T47D (cell line): Measurements from ENCODE around the gene LASP1.

Experiments
- DNase-seq, 2 experiments: peaks; one replicate each; pipeline versions ENCODE4 v3.0.0 to v3.0.0-alpha.2; 2011 to 2012; ENCODE audit warnings: low read depth in 1 of 2, low spot score in 1 of 2
- JUND ChIP-seq: IDR thresholded peaks from 2 replicates; pipeline ENCODE4 v1.6.1; 2012; ENCODE audit warnings: low read depth
- in situ Hi-C: cut with HindIII; loops from 2 replicates; pipeline ENCODE4 v1.10.0; 2016; ENCODE audit warnings: low sequenced_read_pairs, low pct_unique_long_range_greater_than_20kb

The LASP1 gene

DNA sequence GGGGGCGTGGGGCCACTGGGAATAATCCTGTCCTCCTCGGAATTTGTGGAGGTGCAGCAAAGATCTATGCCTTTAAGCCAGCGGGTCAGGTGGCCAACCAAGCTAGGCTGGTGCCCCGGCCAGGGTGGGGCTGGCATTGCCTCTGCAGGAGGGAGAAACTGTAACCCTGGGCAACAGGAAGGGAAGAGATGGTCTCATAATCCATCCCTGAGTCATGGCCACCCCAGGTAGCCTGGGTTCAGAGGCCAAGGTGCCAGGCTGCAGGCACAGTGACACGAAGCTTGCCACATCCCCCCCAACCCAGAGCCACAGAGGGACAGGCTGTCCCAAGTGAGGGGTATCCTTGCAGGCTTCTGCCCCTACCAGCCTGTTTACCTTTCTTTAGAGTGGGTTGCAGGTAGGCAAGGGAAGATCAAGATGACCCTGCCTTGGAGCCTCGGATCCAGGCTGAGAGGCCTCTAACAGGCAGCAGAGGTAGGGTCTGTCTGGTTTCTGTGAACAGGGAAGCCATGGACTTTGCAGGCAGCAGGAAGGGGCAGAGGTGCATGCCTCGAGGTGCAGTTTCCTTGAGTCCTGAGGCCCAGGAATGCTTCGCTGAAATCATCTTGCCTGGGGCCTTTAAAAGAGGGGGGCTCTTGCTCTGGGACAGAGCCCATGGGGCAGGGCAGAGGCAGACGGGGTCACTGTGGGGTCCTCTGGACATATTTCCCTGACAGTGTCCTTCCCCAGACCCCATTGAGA is 4.0 kb downstream of the LASP1 start:
- TF ChIP-seq JUND: no peak
- in situ Hi-C loops: no loop called here
- DNase-seq: peak in 1 of 2 experiments; percentile 42

DNA sequence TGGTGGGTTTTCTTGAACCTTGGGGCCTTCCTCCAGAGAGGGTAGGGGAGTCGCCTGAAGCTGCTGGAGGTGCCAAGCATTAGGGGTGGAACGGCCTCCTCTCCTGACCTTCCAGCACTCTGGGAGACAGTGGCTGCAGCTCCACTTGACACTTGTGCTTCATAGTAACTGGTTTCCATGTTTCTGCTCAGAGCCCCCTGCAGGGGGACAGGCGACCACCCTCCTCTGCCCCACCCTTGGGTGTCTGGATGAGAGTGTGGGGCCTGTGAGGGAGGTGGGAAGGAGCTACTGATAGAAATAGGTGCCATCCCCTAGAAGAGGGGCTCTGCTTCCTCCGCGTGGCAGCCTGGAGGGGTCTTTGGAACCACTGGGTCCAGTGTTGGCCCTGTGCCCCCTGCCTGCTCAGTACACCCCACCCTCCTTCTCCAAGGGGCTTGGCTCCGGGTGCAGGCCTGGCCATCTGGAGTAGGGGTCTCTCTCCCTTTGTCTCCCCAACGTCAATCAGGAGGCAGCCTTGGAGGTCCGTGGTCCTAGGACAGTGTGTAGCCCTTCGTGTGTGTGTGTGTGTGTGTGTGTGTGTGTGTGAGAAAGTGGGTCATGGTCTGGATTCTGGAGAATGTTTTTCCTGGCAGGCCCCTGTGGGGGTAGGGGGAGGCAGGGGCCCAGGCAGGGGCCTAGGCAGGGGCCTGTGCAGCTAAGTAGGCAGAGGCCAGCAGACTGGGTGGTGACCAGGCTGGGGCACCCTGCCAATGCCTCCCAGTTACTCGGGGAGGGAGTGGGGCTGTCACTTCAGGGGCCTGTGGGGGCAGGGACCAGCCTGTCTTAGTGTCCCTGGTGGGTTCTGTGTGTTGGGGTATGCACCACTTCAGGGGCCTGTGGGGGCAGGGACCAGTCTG is 4.9 kb downstream of the LASP1 start:
- in situ Hi-C loops: no loop called here
- no peak for TF ChIP-seq JUND

DNA sequence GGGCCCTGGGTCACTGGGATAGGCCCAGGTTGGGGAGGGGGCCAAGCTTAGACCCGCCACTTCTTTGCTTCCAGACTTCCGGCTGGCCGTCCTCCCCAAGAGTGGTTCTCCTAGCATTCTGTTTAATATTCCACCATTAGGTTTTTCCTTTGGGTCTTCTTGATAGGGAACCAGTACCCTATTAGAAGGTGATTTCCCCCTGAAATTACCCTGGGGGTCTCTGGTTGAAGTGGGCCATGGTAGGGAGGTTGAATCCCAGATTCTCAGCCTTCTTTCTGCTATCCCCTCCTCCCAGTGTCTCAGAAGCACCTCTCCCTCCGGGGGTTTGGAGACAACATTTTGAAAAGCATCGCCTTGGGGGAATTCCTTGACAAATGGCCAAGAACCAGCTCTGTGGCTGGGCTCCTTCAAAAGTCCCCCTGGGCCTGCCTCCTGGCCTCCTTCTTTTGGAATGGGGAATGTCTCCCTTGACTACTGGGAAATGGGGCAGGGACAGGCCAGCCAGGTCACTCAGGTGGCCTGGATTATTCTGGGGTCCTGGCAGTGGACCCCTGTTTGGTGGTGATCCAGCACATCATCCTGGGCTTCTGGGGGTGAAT is 5.7 kb downstream of the LASP1 start:
- peak in 1 of 2 experiments; percentile 71 for DNase-seq
- no peak for TF ChIP-seq JUND
- in situ Hi-C loops: no loop called here

More for the DNA sequence above, 4.9 kb downstream of the LASP1 start:
- DNase-seq: no peak

DNA sequence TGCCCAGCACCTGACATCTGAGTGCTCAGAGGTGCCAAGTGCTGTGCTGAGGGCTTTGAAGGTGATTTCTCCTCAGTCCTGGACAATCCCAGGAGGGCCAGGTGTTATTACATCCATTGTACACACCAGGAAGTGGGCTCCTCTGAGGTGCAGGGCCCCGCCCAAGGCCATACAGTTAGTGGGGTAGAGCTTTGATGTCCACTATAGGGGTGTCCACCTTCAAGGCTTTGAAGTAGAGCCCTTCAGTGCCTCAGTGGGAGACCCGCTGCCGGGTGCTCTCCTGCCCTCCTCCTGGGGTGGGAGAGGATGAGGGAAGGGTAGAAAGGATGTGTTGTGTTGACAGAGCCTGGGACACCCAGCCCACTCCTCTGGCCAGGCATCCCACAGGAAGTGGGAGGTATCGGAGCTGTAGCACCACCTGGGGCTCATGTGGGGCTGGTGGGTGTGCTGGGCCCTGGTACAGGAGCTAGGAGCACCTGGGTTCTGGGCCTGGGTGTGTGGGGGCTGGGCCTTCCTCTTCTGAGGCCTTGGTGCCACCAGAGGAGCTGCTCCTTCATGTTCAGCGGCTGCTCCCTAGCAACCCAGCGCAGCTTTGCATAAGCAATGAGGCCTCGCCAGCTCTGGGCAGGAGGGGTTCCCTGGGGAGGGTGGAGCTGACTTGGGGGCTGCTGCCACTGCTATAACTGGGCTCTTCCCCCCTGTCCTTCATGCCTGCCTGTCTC is 7.4 kb downstream of the LASP1 start:
- no peak for TF ChIP-seq JUND
- in situ Hi-C loops: no loop called here
- no peak for DNase-seq

DNA sequence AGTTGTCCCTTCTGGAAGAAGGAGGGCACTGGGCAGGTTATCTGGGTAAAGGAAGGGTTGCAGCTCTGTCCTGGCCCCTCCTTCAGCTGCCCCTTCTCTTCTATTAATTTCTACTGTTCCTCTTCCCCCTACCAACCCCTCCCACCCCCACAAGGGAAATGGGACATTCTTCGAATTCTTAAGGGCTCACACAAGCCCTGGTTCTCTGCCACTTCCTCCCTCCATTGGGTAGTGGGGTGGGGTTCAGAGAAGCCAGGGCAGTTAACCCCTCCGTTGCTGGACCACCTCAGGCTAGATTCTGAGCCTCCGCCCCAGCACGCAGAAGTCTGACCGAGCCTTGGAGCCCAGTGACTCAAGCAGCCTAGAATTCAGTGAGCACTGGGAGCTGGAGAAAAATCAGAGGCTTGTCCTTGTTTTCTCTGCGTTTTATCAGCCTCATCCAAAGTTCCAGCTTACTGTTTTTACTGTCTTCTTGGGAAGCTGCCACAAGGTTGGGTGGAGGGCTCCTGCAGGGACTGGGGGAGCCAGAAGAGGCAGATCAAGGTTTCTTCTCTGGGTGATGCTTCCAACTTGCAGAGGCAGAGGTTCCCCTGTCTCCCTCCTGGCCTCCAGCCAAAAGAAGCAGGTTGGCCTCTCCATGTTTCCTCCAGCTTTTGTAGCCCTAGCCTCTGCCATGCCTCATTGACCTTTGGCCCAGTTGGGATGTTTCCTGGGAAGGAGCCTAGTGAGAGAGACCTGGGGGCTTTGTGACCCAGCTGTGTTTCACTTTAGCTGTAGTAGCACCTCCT is 10.2 kb downstream of the LASP1 start:
- no peak for TF ChIP-seq JUND
- in situ Hi-C loops: no loop called here
- DNase-seq: peak; percentile 72 to 85

DNA sequence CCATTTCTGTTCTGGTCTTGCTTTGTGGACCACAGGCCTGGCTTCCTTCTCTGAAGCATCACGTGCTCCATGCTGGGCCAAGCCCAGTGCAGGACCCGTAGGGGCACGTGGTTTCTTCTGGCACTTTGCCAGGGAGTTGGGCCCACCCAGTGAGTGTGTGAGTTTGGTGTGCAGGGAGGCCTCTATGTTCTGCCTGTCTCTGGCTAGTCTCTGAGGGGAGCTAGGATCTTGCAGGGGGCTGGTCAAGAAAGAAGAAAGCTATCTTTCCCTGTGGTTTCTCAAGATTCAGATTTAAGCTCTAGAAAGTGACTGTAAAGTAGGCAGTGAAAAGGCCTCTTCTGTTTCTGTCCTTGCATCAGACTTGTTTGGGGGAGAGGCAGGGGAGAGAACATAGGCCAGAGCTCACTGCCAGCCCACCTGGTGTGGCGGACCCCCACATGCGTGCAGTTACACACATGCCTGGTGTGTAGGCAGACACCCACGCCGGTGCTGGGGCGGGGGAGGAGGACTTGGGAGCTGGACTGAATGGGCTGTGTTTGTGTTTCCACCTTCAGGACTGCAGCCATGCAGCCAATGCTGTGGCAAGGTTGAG is 11.8 kb downstream of the LASP1 start:
- in situ Hi-C loops: no loop called here
- no peak for DNase-seq
- TF ChIP-seq JUND: no peak

DNA sequence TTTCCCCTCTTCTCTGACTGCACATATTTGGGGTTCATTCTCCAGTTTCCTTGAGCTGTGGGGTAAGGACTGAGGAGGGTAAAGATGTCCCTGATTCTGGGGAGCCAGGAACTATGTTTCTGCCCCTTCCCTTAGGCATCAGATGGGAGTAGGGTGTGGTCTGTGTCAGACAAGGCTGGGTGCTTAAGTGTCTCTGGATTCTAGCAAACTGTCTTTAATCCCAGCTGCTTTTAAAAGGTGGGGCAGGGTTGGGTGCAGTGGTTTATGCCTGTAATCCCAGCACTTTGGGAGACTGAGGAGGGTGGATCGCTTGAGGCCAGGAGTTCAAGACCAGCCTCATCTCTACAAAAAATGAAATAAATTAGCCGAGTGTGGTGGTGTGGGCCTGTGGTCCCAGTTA is 13.0 kb downstream of the LASP1 start:
- no peak for TF ChIP-seq JUND
- no peak for DNase-seq
- in situ Hi-C loops: no loop called here

DNA sequence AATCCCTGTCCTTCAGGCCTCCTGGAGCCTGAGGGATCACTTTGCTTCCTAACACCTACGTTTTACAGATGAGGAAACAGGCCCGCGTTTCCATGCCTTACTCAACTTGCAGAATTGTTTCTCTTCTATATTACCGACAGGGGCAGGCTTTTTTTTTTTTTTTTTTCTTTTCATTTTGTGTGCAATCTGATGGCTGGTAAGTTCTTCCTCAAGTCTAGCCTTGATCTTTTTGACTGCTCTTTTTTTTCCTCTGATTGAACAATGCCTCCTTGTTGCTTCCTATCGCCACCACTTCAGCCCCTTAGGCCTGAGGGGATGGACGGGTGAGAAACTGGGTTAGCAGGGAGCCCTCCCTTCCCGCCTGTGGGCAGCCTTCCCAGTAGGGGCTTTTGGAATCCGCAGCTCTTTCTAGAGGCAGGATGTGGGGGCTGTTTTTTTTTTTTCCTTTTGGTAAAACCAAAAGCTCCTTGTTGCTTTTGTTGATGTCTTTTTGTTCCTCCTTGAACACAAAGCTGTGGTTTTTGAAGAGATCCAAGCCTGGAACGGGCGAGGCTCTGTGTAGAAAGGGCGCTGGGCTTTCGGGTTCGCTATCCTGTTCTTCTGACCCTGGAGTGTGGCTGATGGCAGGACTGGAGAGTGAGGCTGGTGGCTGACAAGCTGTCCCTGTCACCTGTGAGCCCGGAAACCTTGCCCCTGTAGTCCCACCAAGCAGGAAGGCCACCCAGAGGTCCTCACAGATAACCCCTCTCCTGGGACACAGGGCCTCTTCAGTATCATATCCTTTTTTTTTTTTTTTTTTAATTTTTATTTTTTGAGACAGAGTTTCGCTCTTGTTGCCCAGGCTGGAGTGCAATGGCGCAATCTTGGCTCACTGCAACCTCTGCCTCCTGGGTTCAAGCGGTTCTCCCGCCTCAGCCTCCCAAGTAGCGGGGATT is 14.0 kb downstream of the LASP1 start:
- no peak for TF ChIP-seq JUND
- DNase-seq: no peak
- in situ Hi-C loops: no loop called here

DNA sequence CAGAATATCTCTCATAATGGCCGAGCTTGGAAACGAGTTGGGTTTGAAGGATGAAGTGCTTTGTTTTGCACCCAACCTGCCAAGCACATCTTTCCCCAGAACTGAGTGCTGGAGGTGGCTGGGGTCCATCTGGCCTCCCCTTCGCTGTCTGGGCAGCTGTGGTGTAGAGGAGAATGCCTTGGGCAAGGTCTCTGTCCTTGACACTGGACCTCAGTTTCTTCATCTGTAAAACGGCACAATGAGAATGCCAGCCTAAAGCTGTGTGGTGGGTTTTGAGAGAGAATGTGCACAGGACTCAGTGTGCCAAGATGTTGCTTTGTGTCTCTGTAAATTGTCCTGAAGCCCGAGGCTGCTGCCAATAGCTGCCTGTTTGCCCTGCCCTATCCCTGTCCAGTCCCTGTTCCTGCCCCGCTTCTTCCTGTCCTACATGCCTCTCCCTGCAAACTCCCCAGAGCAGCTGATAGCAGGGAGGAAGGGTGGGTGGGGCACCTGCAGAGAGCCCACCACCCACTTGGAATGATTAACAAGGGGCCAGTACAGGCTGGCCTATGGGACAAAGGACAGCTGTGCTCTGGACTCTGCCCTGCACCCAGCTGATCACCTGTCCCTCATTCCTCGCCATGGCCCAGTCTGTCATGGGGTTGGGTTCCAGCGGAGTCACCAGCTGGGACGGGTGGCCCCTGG is 15.3 kb downstream of the LASP1 start:
- DNase-seq: no peak
- in situ Hi-C loops: no loop called here
- TF ChIP-seq JUND: no peak
